A673 (cell line): ENCODE data around the gene CRHBP.

Experiments
- EZH2 ChIP-seq: fragments of 200-600 bp; sonication (generic); IDR thresholded peaks from 2 replicates; pipeline ENCODE4 v1.6.1; 2017; ENCODE audit warnings: borderline replicate concordance, low read depth, mild to moderate bottlenecking, mixed read lengths, antibody characterized with exemption, low read length; ENCODE audit not compliant: poor library complexity, severe bottlenecking
- TF ChIP-seq, protein P1 (sequence below): fragments of 300-800, 200-600 bp; sonication (generic); conservative IDR thresholded peaks from 2 replicates; pipeline ENCODE4 v1.5.1; 2017; ENCODE audit warnings: low read depth, mild to moderate bottlenecking, antibody characterized with exemption, low read length, moderate library complexity, mixed read lengths

- TF ChIP-seq, protein P1, sequence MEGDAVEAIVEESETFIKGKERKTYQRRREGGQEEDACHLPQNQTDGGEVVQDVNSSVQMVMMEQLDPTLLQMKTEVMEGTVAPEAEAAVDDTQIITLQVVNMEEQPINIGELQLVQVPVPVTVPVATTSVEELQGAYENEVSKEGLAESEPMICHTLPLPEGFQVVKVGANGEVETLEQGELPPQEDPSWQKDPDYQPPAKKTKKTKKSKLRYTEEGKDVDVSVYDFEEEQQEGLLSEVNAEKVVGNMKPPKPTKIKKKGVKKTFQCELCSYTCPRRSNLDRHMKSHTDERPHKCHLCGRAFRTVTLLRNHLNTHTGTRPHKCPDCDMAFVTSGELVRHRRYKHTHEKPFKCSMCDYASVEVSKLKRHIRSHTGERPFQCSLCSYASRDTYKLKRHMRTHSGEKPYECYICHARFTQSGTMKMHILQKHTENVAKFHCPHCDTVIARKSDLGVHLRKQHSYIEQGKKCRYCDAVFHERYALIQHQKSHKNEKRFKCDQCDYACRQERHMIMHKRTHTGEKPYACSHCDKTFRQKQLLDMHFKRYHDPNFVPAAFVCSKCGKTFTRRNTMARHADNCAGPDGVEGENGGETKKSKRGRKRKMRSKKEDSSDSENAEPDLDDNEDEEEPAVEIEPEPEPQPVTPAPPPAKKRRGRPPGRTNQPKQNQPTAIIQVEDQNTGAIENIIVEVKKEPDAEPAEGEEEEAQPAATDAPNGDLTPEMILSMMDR, result no peak
- TF ChIP-seq EZH2, result no peak
Observed at GRCh38 chr5:76960004-76960625, 7.3 kb downstream of the CRHBP start.
